CD14-positive monocyte (primary cell): Measurements from ENCODE around the gene UNC13B. TPM values are rescaled to one million over a fixed set of nuclear protein-coding genes. Genes with fewer than 3 reads are reported as not detected.

ENCODE experiments used
- DNase-seq, 3 donors: peaks; one replicate each; pipeline ENCODE4 v3.0.0-alpha.2; 2011 to 2022
- H2AFZ ChIP-seq: 2 replicates; pipeline ENCODE4 v1.6.0; 2012; ENCODE audit warnings: mild to moderate bottlenecking, low read depth, low read length, inconsistent platforms; ENCODE audit not compliant: insufficient read depth, poor library complexity, severe bottlenecking
- H3K27ac ChIP-seq, 2 donors: 1 replicate in 1 of 2; 2 replicates in 1 of 2; pipeline ENCODE4 v1.5.1; 2012 to 2013; ENCODE audit warnings: low read length in 2 of 2, control low read depth in 1 of 2, inconsistent platforms in 1 of 2, low read depth in 1 of 2, mild to moderate bottlenecking in 1 of 2
- H3K27me3 ChIP-seq, 2 donors: one replicate each; pipeline versions ENCODE4 v1.6.0 to v1.6.1; 2011 to 2013; ENCODE audit warnings: low read length in 2 of 2; ENCODE audit not compliant: control insufficient read depth in 2 of 2, insufficient read depth in 2 of 2
- H3K36me3 ChIP-seq, 2 donors: replicated peaks in 1 of 2; 1 replicate in 1 of 2; 2 replicates in 1 of 2; pipeline versions ENCODE4 v1.5.1 to v1.6.1; 2012 to 2013; ENCODE audit warnings: low read length in 2 of 2, control low read depth in 1 of 2, inconsistent platforms in 1 of 2, mild to moderate bottlenecking in 1 of 2; ENCODE audit not compliant: insufficient read depth in 2 of 2, control insufficient read depth in 1 of 2
- H3K4me1 ChIP-seq, 2 donors: 1 replicate in 1 of 2; 2 replicates in 1 of 2; pipeline versions ENCODE4 v1.5.1 to v1.6.1; 2012 to 2013; ENCODE audit warnings: low read length in 2 of 2, control low read depth in 1 of 2, inconsistent platforms in 1 of 2, mild to moderate bottlenecking in 1 of 2, moderate library complexity in 1 of 2; ENCODE audit not compliant: insufficient read depth in 2 of 2, control insufficient read depth in 1 of 2
- H3K4me2 ChIP-seq: replicated peaks from 2 replicates; pipeline ENCODE3; 2012; ENCODE audit warnings: low read length, moderate library complexity, mild to moderate bottlenecking; ENCODE audit not compliant: poor library complexity, severe bottlenecking; ENCODE audit errors: extremely low read depth
- H3K4me3 ChIP-seq, 3 experiments: fragments of 200-600 bp in 1 of 3; sonication (generic) in 1 of 3; replicated peaks in 1 of 3; 1 replicate in 2 of 3; 2 replicates in 1 of 3; pipeline ENCODE4 v1.5.1; 2011 to 2013; ENCODE audit warnings: low read length in 3 of 3, mild to moderate bottlenecking in 3 of 3, control low read depth in 2 of 3, low read depth in 2 of 3, inconsistent platforms in 1 of 3, moderate library complexity in 1 of 3
- H3K79me2 ChIP-seq: 2 replicates; pipeline ENCODE4 v1.6.0; 2012; ENCODE audit warnings: mild to moderate bottlenecking, control low read depth, inconsistent platforms, low read length, moderate library complexity; ENCODE audit not compliant: insufficient read depth
- H3K9ac ChIP-seq: 2 replicates; pipeline ENCODE4 v1.6.0; 2017; ENCODE audit warnings: low read length, mild to moderate bottlenecking; ENCODE audit not compliant: insufficient read depth, poor library complexity, severe bottlenecking
- H3K9me3 ChIP-seq, 2 donors: replicated peaks in 1 of 2; 1 replicate in 1 of 2; 2 replicates in 1 of 2; pipeline versions ENCODE4 v1.5.1 to v1.6.1; 2012 to 2013; ENCODE audit warnings: low read length in 2 of 2, control low read depth in 1 of 2; ENCODE audit not compliant: control insufficient read depth in 1 of 2, insufficient read depth in 1 of 2
- H4K20me1 ChIP-seq: 2 replicates; pipeline ENCODE4 v1.6.0; 2012; ENCODE audit warnings: mild to moderate bottlenecking, low read length, control low read depth, moderate library complexity; ENCODE audit not compliant: insufficient read depth
- H3K27ac Mint-ChIP-seq, 7 donors: one replicate each; pipeline ENCODE4 v1.8.0; 2020; ENCODE audit warnings: mild to moderate bottlenecking in 7 of 7, mixed read lengths in 7 of 7, moderate library complexity in 6 of 7, inconsistent platforms in 2 of 7
- H3K27me3 Mint-ChIP-seq, 3 donors: one replicate each; pipeline ENCODE4 v1.8.0; 2021 to 2022; ENCODE audit warnings: low read depth in 3 of 3, mild to moderate bottlenecking in 3 of 3, mixed read lengths in 3 of 3, moderate library complexity in 3 of 3, inconsistent platforms in 1 of 3
- H3K36me3 Mint-ChIP-seq, 2 donors: one replicate each; pipeline ENCODE4 v1.8.0; 2020; ENCODE audit warnings: mixed read lengths in 2 of 2, inconsistent platforms in 1 of 2, mild to moderate bottlenecking in 1 of 2
- H3K4me1 Mint-ChIP-seq: one replicate; pipeline ENCODE4 v1.8.0; 2020; ENCODE audit warnings: mild to moderate bottlenecking, mixed read lengths
- H3K4me3 Mint-ChIP-seq, 2 donors: one replicate each; pipeline ENCODE4 v1.8.0; 2020; ENCODE audit warnings: mild to moderate bottlenecking in 2 of 2, mixed read lengths in 2 of 2, moderate library complexity in 1 of 2
- H3K9me3 Mint-ChIP-seq, 7 donors: one replicate each; pipeline ENCODE4 v1.8.0; 2020 to 2022; ENCODE audit warnings: mixed read lengths in 7 of 7, mild to moderate bottlenecking in 6 of 7, moderate library complexity in 6 of 7, inconsistent platforms in 2 of 7
- WGBS: methylation state at CpG from one replicate; pipeline ENCODE4 v1.1.5; 2013; ENCODE audit warnings: missing lambda C conversion rate; ENCODE audit not compliant: insufficient coverage; 5-methylcytosine and 5-hydroxymethylcytosine counted together
- intact Hi-C, 2 donors: fragments of 100-400 bp; cut with micrococcal nuclease; formaldehyde crosslinking; loops; one replicate each; pipeline versions ENCODE4 v1.15.0 to v1.15.1; 2023
- polyA plus RNA-seq, 3 donors: library from polyadenylated mRNA; depleted of rRNA in 1 of 3; unstranded in 2 of 3; stranded (reverse) in 1 of 3; fragments of 300-500 nt in 2 of 3; fragments of >200 nt in 1 of 3; fragmentation: Illumina TruSeq in 2 of 3; gene quantifications; 1 replicate in 2 of 3; 2 replicates in 1 of 3; pipeline ENCODE4 v1.2.3, GENCODE V29; 2012 to 2021
- TF ChIP-seq, protein P1 (sequence below): fragments of 200-600 bp; IDR thresholded peaks from one replicate; pipeline ENCODE4 v1.8.0; 2022; ENCODE audit warnings: antibody characterized with exemption, mild to moderate bottlenecking

Gene UNC13B
- polyA plus RNA-seq, 3 donors = 0.41 to 0.81 (median 0.66) TPM

DNA sequence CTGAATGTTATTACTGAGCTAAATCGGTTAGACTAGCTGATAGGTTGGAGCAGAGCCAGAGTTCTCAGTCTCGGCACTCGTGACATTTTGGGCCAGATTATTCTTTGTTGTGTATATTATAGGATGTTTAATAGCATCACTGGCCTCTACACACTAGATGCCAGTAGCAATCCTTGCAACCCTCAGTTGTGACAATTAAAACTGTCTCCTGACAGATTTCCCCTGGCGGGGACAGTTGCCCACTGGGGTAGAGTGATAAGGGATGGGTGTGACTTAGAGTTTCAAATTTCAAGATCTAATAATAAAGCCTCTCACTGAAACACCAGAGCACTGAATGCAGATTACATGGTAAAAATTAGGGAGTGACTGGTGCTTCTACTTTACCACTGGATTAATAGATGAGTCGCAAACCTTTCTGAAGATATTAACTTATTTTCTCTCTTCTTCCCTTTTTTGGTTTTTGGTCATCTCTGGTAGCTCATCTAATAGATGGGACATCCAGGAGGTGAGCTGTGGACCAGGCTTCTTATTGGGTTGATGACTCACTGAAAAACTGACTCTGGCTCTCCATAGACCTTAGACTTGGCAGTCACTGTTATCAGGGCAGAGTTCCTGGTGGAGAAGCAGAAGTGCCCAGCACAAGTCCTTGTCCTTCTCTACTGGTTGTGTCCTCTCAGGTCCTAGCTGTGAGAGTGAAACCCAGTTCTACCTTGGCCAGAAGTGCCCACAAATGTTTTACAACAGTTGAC lies 150.3 kb downstream of the UNC13B start:
- H3K27me3 ChIP-seq = no peaks in the 10 kb centered on the region
- no peaks in the 10 kb centered on the region for H3K9me3 Mint-ChIP-seq
- H4K20me1 ChIP-seq = no peaks in the 10 kb centered on the region
- no peak overlapping the region for H3K4me3 ChIP-seq
- no peaks in the 10 kb centered on the region for H3K36me3 ChIP-seq
- H3K79me2 ChIP-seq = no peaks in the 10 kb centered on the region
- H3K27ac Mint-ChIP-seq = no peak overlapping the region
- no peak overlapping the region for H3K4me2 ChIP-seq
- TF ChIP-seq, protein P1, sequence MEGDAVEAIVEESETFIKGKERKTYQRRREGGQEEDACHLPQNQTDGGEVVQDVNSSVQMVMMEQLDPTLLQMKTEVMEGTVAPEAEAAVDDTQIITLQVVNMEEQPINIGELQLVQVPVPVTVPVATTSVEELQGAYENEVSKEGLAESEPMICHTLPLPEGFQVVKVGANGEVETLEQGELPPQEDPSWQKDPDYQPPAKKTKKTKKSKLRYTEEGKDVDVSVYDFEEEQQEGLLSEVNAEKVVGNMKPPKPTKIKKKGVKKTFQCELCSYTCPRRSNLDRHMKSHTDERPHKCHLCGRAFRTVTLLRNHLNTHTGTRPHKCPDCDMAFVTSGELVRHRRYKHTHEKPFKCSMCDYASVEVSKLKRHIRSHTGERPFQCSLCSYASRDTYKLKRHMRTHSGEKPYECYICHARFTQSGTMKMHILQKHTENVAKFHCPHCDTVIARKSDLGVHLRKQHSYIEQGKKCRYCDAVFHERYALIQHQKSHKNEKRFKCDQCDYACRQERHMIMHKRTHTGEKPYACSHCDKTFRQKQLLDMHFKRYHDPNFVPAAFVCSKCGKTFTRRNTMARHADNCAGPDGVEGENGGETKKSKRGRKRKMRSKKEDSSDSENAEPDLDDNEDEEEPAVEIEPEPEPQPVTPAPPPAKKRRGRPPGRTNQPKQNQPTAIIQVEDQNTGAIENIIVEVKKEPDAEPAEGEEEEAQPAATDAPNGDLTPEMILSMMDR = no peak
- H3K4me1 ChIP-seq = no peaks in the 10 kb centered on the region
- H3K4me1 Mint-ChIP-seq = no peaks in the 10 kb centered on the region
- H2AFZ ChIP-seq = no peak overlapping the region
- no peak overlapping the region for H3K27ac ChIP-seq
- intact Hi-C loops = no loop called here
- H3K36me3 Mint-ChIP-seq = no peaks in the 10 kb centered on the region
- no peaks in the 10 kb centered on the region for H3K9me3 ChIP-seq
- DNase-seq = no peak
- H3K4me3 Mint-ChIP-seq = no peak overlapping the region
- no CpG with 5 or more reads among the region's 5 CpGs for WGBS
- peaks cover 0 to 3% (median 1%) of the 10 kb centered on the region in 3 donors for H3K27me3 Mint-ChIP-seq
- H3K9ac ChIP-seq = no peak overlapping the region

GRCh38 chr9:35313460-35313859 lies 151.7 kb downstream of the UNC13B start:
- DNase-seq = no peak
- Histone ChIP-seq H3K27ac (no peak overlapping the region), H3K9ac (no peak overlapping the region), H3K4me2 (no peak overlapping the region), H3K4me3 (no peak overlapping the region), H2AFZ (no peak overlapping the region), H3K4me1 (no peaks in the 10 kb centered on the region), H4K20me1 (no peaks in the 10 kb centered on the region), H3K36me3 (no peaks in the 10 kb centered on the region), H3K79me2 (no peaks in the 10 kb centered on the region), H3K9me3 (no peaks in the 10 kb centered on the region), H3K27me3 (no peaks in the 10 kb centered on the region)
- Mint-ChIP-seq H3K4me1 (no peaks in the 10 kb centered on the region), H3K36me3 (no peaks in the 10 kb centered on the region), H3K27ac (no peak overlapping the region), H3K9me3 (no peaks in the 10 kb centered on the region), H3K4me3 (no peak overlapping the region), H3K27me3 (no peaks in the 10 kb centered on the region)
- no CpG with 5 or more reads among the region's 4 CpGs for WGBS
- TF ChIP-seq, protein P1 = no peak
- intact Hi-C loops = no loop called here
